Fibroblast of the aortic adventitia (primary cell): ENCODE data around the gene NRG3. TPM values are rescaled to one million over a fixed set of nuclear protein-coding genes. Genes with fewer than 3 reads are reported as not detected.

Source experiments
- DNase-seq: peaks from one replicate; pipeline ENCODE4 v3.0.0-alpha.2; 2010; ENCODE audit warnings: low read depth
- H3K4me3 ChIP-seq: 2 replicates; pipeline ENCODE4 v1.5.1; 2011; ENCODE audit warnings: low read depth, mild to moderate bottlenecking, control low read depth, low read length, moderate library complexity
- total RNA-seq: library from RNA; depleted of rRNA; stranded (reverse); fragments of >200 nt; gene quantifications from 2 replicates; pipeline ENCODE4 v1.2.3, GENCODE V29; 2012; ENCODE audit warnings: low replicate concordance
- TF ChIP-seq, protein P1 (sequence below): IDR thresholded peaks from 2 replicates; pipeline ENCODE4 v1.5.1; 2011; ENCODE audit warnings: mild to moderate bottlenecking, low read length, control low read depth, inconsistent platforms; ENCODE audit not compliant: insufficient read depth

Gene NRG3
- total RNA-seq, 1 donor = not detected

DNA sequence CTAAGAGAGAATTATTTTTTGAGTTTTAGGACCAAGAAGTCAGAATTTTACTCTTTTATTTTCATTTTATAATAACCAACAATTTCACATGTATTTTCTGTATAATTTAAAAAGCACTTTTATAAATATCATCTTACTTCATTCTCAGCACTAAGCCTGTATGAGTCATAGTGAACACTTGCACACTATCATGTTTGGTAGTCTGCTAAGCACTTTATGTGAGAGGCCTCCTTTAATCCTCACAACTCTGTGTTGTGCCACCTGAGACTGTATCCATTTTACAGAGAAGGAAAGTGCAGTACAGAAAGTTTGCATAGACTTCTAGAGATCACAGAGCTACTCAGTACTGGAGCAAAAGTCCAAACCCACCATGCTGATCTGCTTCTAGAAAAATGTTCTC lies 939.6 kb downstream of the NRG3 start:
- TF ChIP-seq, protein P1, sequence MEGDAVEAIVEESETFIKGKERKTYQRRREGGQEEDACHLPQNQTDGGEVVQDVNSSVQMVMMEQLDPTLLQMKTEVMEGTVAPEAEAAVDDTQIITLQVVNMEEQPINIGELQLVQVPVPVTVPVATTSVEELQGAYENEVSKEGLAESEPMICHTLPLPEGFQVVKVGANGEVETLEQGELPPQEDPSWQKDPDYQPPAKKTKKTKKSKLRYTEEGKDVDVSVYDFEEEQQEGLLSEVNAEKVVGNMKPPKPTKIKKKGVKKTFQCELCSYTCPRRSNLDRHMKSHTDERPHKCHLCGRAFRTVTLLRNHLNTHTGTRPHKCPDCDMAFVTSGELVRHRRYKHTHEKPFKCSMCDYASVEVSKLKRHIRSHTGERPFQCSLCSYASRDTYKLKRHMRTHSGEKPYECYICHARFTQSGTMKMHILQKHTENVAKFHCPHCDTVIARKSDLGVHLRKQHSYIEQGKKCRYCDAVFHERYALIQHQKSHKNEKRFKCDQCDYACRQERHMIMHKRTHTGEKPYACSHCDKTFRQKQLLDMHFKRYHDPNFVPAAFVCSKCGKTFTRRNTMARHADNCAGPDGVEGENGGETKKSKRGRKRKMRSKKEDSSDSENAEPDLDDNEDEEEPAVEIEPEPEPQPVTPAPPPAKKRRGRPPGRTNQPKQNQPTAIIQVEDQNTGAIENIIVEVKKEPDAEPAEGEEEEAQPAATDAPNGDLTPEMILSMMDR = no peak

DNA sequence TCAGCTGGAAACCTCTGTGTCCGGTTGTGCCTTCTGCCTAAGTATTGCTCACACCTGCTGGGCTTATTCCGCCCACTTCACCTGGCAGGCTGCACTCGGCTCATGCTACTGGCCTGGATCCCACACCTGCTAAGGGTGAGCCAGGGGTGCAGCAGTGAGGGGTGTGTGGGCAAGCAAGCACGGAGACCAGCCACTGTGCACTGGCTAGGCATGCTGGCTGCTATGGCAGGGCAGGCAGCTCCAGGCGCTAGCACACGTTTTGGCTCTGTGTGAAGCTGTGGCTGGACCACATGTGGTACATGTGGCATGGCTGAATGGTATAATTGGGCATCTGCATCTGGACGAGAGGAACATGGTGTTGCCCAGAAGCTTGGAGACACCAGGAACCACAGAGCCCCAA lies 940.7 kb downstream of the NRG3 start:
- TF ChIP-seq, protein P1 = no peak
- DNase-seq = no peak
- H3K4me3 ChIP-seq = no peak overlapping the region

More for the DNA sequence above, 939.6 kb downstream of the NRG3 start:
- DNase-seq = peak; percentile 1
- H3K4me3 ChIP-seq = no peak overlapping the region

DNA sequence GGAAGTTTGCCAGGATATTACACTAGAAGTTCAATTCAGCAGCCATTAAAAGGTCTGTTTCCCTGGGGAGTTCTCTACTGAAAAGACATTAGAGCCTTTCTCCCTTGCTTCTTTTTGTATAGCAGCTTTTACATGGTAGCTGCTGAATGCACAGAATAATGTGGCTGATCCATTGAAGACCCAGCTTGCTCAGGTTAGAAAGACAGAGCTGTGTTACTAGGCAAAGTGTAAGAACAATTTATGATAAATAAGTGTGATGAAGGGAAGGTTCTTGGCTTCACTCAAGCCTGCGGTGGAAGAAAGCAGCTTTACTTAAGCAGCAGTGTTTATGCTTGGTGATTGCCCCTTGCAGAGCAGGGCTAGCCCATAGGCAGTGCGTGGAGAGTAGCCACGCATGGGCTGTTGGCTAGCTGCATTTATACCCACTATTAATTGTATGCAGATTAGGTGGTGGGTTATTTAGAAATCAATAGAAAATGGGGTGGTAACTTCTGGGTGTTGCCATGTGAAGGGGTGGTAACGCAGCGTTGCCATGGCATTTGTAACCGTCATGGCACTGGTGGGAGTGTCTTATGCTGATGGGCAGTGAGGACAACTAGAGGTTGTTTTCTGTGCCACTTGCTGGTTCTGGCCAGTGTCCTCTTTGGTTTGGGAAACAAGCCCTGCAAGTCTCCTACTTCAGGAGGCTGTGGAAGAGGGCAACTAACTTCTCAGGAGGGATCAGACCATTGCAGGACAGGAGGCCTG lies 942.9 kb downstream of the NRG3 start:
- H3K4me3 ChIP-seq = no peak overlapping the region
- TF ChIP-seq, protein P1 = no peak
- no peak for DNase-seq

DNA sequence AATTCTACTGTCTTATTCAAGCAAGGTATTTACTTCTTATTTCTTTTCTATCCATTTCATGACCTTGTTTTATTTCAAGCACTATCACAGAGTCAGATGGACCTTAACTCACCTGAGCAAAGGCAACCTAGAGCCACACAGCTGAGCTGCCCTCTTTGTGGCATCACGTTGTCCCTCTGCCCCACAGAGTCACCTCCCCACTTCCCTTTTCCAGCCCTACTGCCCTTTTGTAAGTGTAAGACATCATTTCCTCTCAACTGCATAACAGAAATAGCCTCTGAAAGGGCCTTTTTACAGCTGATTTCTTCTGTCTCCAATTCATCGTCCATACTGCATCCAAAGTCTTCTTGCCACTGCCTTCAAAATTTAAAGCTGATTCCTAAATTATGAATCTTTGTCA lies 946.0 kb downstream of the NRG3 start:
- H3K4me3 ChIP-seq = no peak overlapping the region
- TF ChIP-seq, protein P1 = no peak
- DNase-seq = no peak

DNA sequence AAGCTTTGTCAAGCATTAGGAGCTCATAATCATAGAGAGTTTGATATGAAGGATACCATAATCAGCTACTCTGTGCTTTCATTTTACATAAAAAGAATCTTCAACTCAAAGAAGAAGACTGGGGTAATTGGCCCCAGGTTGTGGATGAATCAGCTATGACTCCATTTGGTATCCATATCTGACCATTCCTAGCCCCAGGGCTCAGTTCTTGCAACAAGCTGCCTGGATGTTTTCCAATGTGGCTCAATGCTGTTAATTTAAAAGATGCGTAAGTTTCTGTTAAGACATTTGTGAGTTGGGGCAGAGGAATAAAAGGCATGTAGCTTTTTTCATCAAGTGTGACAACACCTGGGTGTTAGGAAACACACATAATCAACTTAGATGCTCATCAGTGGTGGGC lies 951.1 kb downstream of the NRG3 start:
- TF ChIP-seq, protein P1 = no peak
- no peak overlapping the region for H3K4me3 ChIP-seq
- DNase-seq = peak; percentile 79

DNA sequence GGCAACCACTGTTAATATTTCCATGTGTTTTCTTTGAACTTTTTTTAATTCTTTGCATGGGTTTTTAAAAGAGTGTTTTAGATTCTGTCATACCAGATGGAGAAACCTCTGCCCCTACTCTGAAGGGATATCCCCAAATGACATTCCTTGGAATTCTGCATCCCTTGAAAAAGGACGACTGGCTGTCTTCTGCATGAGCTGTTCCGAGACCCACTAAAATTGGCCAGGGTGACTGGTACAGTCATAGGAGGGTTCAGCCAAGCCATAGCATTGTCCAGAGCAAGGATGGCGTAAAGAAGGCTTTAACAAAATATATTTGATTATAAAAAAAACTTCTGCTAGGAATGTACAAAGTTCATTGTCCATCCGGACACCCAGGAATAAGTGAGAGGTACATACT lies 952.9 kb downstream of the NRG3 start:
- TF ChIP-seq, protein P1 = no peak
- H3K4me3 ChIP-seq = no peak overlapping the region
- DNase-seq = peak; percentile 7

DNA sequence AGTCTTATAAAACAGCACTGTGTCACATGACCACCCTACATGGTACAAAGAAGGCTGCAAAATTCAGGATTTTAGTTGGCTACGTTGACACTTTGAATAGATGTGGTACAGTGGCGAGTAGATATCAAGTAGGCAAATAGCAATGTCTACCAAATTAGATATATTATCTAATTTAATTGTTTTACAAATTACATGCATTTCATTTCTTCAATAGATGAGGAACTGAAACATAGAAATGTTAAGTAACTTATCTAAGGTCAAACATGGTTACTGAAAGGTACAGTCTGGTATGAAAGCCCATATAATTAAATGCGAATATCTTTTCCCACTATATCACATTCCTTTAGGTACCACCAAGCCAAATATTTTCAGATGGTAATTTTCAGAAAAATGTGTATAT lies 972.2 kb downstream of the NRG3 start:
- TF ChIP-seq, protein P1 = no peak
- no peak for DNase-seq
- no peak overlapping the region for H3K4me3 ChIP-seq
